ENCODE results near the gene SLC2A6. TPM values are rescaled to one million over a fixed set of nuclear protein-coding genes. Genes with fewer than 3 reads are reported as not detected.

The SLC2A6 gene
- total RNA-seq, 1 donor from 2014 or later, result 29.2 TPM

DNA sequence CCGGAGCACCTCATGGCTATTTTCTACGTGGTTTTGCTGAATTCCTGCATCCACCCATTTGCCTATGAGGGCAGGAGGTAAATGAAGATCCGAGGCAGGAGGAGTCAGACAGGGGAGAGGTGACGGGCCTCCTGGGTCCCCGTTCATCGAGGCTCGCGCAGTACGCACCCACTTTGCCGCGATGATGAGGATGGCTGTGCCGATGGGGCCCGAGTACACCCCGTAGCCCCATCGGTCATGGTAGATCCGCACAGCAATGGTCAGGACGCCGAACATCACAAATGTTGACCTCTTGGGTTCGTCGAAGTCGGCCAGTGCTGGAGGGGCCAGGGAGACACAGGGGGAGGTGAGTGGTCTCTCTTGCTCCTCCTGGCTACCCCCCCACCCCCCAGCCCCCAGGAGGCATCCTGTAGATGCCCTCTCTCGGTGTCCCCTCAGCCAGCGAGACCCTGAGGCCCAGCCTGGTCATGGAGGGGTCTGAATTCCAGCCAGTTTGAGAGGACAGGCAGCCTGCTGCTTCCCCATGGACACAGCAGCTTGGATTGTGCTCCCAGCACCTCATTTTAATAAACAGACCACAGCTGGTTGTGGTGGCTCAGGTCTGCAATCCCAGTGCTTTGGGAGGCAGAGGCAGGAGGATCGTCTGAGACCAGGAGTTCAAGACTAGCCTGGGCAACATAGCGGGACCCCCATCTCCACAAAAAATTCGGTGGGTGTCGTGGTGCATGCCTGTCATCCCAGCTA is 40.0 kb upstream of the SLC2A6 start:
- H3K4me3 ChIP-seq (ENCODE audit: low read depth, low read length), result no peak overlapping the region
- TF ChIP-seq, protein P1, sequence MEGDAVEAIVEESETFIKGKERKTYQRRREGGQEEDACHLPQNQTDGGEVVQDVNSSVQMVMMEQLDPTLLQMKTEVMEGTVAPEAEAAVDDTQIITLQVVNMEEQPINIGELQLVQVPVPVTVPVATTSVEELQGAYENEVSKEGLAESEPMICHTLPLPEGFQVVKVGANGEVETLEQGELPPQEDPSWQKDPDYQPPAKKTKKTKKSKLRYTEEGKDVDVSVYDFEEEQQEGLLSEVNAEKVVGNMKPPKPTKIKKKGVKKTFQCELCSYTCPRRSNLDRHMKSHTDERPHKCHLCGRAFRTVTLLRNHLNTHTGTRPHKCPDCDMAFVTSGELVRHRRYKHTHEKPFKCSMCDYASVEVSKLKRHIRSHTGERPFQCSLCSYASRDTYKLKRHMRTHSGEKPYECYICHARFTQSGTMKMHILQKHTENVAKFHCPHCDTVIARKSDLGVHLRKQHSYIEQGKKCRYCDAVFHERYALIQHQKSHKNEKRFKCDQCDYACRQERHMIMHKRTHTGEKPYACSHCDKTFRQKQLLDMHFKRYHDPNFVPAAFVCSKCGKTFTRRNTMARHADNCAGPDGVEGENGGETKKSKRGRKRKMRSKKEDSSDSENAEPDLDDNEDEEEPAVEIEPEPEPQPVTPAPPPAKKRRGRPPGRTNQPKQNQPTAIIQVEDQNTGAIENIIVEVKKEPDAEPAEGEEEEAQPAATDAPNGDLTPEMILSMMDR (conservative IDR thresholded peaks at IDR 0.05; ENCODE audit: low read depth, low read length), result no peak
- no peak for DNase-seq (ENCODE audit: low read depth)

DNA sequence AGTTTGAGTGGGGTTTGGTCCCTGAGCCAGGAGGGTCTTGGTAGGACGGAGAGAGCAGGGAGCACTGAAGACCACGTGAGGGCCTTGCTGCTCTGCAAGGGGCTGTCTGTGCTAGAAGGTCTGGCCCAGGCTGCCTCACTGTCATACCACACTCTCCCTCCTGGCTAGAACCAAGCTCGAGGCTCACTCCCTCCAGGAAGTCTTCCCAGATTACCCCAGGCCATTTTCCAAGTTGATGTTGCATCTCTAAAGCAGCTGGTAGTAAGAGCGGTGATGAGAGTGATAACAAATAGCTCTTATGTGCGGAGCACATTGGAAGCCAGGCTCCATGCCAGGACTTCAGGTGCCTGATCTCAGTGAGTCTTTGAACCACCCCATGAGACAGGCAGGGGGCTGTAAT is 39.3 kb upstream of the SLC2A6 start:
- TF ChIP-seq, protein P1 (conservative IDR thresholded peaks at IDR 0.05; ENCODE audit: low read depth, low read length), result no peak
- no peak overlapping the region for H3K4me3 ChIP-seq (ENCODE audit: low read depth, low read length)
- DNase-seq (ENCODE audit: low read depth), result no peak

DNA sequence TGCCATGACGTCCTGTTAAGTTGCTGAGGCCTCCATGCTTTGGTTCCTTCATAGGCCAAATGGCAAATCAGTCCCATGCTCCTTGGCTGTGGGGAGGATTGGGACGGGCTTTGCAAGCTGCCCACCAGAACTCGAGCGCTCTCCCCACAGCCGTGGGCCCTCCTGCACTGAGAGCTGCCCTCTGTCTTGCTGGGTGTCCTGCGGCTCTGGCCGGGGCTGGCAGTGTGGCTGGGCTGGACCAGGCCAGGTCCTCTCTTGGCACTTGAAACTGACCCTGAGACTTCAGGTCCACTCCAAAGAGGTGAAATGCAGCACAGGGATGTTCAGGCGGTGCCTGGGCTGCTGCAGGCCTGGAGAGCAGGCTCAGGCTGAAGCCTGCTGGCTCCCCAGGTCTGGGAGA is 38.8 kb upstream of the SLC2A6 start:
- no peak overlapping the region for H3K4me3 ChIP-seq (ENCODE audit: low read depth, low read length)
- TF ChIP-seq, protein P1 (conservative IDR thresholded peaks at IDR 0.05; ENCODE audit: low read depth, low read length), result no peak
- no peak for DNase-seq (ENCODE audit: low read depth)

DNA sequence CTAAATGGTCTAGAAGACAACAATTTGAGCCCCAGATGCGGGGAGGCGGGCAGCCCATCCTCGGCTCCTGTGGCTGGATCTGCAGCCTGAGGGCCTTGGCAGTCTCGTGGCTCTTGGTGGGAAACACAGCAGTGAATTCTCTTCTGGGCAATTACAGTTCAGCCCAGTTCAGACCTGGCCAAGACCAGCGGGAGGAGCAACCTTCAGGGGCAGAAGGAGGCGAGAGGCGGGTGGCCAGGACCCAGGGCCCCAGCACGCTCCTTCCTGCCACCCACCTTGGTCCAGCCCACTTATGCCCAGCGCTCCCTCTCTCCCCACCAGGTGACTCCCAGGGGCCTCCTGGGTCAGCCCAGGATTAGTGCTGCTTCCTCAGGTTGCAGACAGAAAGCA is 38.1 kb upstream of the SLC2A6 start:
- TF ChIP-seq, protein P1 (conservative IDR thresholded peaks at IDR 0.05; ENCODE audit: low read depth, low read length), result no peak
- no peak for DNase-seq (ENCODE audit: low read depth)
- H3K4me3 ChIP-seq (ENCODE audit: low read depth, low read length), result no peak overlapping the region

DNA sequence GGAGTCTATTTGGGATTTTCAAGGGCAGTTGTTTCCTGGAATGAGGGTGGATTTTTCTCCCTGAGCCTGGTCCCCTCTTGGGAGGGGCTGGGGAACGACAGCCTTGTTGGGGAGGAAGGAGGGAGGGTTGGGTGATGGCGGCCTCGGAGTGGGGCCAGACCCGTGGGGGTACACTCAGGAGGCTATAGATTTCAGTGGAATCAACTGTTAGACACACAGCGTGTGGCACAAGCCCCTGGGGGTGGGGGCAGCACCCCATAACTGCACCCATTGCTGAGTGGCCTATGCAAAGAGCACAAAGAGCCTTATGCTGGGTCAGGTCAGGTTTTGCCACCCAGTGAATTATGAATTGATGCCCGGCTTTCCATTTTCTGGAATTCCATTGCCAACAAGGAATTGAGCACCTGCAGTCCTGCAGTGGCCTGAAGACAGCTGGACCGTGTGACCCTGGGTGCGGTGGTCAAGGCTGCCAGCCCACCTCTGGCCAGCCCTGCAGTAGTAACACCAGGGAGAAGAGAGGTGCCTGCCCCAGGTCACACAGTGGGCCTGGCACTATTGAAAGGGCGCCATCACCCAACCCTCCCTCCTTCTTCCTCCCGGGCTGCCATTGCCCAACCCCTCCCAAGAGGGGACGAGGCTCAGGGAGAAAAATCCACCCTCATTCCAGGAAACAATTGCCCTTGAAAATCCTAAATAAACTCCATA is 37.5 kb upstream of the SLC2A6 start:
- TF ChIP-seq, protein P1 (conservative IDR thresholded peaks at IDR 0.05; ENCODE audit: low read depth, low read length), result no peak
- no peak for DNase-seq (ENCODE audit: low read depth)
- H3K4me3 ChIP-seq (ENCODE audit: low read depth, low read length), result no peak overlapping the region

DNA sequence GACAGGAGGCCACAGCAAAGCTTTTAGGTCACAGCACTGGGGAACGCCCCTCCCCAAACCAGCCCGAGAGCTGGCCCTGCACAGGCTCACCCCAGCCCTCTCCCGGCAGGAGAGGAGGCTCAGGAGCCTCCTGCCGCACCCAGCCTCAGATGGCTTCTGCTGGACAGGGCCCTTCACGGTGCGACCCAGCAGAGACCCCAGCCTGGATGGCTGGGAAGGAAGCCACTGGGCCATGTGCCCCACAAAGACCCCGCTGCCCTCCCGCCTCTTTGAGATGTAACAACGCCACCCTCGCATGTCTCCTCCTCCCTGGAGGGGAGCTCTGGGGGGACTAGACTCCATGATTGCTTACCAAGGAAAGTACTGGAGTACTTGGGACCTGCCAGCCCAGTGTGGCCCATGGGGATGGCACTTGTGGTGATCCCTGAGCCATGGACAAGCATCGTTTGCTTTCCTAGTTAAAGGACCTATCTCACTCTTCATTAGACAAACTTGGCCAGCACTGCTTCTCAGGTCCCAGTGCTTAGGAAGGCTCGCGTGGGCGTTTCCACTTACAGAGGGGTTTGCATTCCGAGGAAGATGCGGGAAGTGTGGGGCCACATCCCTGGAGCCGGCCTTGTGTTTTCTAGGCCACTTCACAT is 36.8 kb upstream of the SLC2A6 start:
- TF ChIP-seq, protein P1 (conservative IDR thresholded peaks at IDR 0.05; ENCODE audit: low read depth, low read length), result no peak
- no peak overlapping the region for H3K4me3 ChIP-seq (ENCODE audit: low read depth, low read length)
- DNase-seq (ENCODE audit: low read depth), result no peak

All from epithelial cell of proximal tubule (primary cell).